MCF 10A (cell line): ENCODE results near the gene LPP. TPM values are rescaled to one million over a fixed set of nuclear protein-coding genes. Genes with fewer than 3 reads are reported as not detected.

Source experiments
- BruUV-seq: library from RNA; stranded (reverse); fragments of 400-500 nt; replicated peaks from 2 replicates; lab custom pipeline; 2021; lab: Mats Ljungman, UMichigan
- CTCF ChIA-PET: fragments of 300-600 bp; sonication (Branson Sonifier 250); formaldehyde crosslinking; extraction: SDS; loops from one replicate; lab custom pipeline; 2021; ENCODE audit warnings: antibody characterized with exemption, inconsistent platforms; lab: Yijun Ruan, JAX
- POLR2A ChIA-PET: fragments of 300-600, 350-650 bp; sonication (Branson Sonifier 250); formaldehyde crosslinking; extraction: SDS; loops from one replicate; lab custom pipeline; 2020; ENCODE audit warnings: antibody characterized with exemption, inconsistent platforms; lab: Yijun Ruan, JAX
- DNase-seq: peaks from one replicate; pipeline ENCODE4 v3.0.0-alpha.2; 2018; ENCODE audit not compliant: unreplicated experiment
- H3K27ac Mint-ChIP-seq: one replicate; pipeline ENCODE4 v1.8.0; 2022; ENCODE audit warnings: mild to moderate bottlenecking, low read depth, mixed read lengths; ENCODE audit not compliant: unreplicated experiment
- H3K27me3 Mint-ChIP-seq: one replicate; pipeline ENCODE4 v1.8.0; 2022; ENCODE audit warnings: mixed read lengths; ENCODE audit not compliant: insufficient read depth, unreplicated experiment
- H3K36me3 Mint-ChIP-seq: one replicate; pipeline ENCODE4 v1.8.0; 2022; ENCODE audit warnings: mild to moderate bottlenecking, moderate library complexity, mixed read lengths; ENCODE audit not compliant: insufficient read depth, unreplicated experiment
- H3K4me1 Mint-ChIP-seq: one replicate; pipeline ENCODE4 v1.8.0; 2022; ENCODE audit warnings: mixed read lengths; ENCODE audit not compliant: insufficient read depth, unreplicated experiment
- H3K4me3 Mint-ChIP-seq: one replicate; pipeline ENCODE4 v1.8.0; 2022; ENCODE audit warnings: mild to moderate bottlenecking, moderate library complexity, mixed read lengths; ENCODE audit not compliant: unreplicated experiment
- H3K9me3 Mint-ChIP-seq: one replicate; pipeline ENCODE4 v1.8.0; 2022; ENCODE audit warnings: mixed read lengths; ENCODE audit not compliant: unreplicated experiment
- CTCF ChIP-seq: fragments of 200-600 bp; IDR thresholded peaks from one replicate; pipeline ENCODE4 v1.8.0; 2022; ENCODE audit warnings: antibody characterized with exemption, mild to moderate bottlenecking; ENCODE audit not compliant: unreplicated experiment
- intact Hi-C: fragments of 100-400 bp; cut with micrococcal nuclease; formaldehyde crosslinking; loops from 2 replicates; pipeline ENCODE4 v1.14.1; 2022
- total RNA-seq: library from RNA; stranded (reverse); gene quantifications from 2 replicates; pipeline ENCODE4 v1.2.3, GENCODE V29; 2022

LPP gene
- total RNA-seq, 1 experiment from 2014 or later, result 117 TPM

GRCh38 chr3:188524052-188524451 is 370.1 kb downstream of the LPP start:
- no peak for DNase-seq
- Mint-ChIP-seq H3K4me1 (peaks cover 10% of the 10 kb centered on the region), H3K27me3 (no peaks in the 10 kb centered on the region), H3K27ac (no peak overlapping the region), H3K9me3 (no peaks in the 10 kb centered on the region), H3K36me3 (peaks cover 54% of the 10 kb centered on the region), H3K4me3 (no peak overlapping the region)
- POLR2A ChIA-PET, result no interaction called here
- TF ChIP-seq CTCF, result no peak
- intact Hi-C loops, result no loop called here
- CTCF ChIA-PET, result interaction anchor here (0.5 to 1.0 kb wide), 4 partner anchors 61 to 778 kb away, joined by 3 to 5 read pairs (median 3); no protein-coding TSS in a partner anchor
- BruUV-seq, result no TSS peak

GRCh38 chr3:188526057-188526456 is 372.1 kb downstream of the LPP start:
- intact Hi-C loops, result no loop called here
- no TSS peak for BruUV-seq

GRCh38 chr3:188527389-188527788 is 373.4 kb downstream of the LPP start:
- Mint-ChIP-seq H3K4me1 (no peaks in the 10 kb centered on the region), H3K27ac (no peak overlapping the region), H3K9me3 (no peaks in the 10 kb centered on the region), H3K36me3 (peaks cover 45% of the 10 kb centered on the region), H3K27me3 (no peaks in the 10 kb centered on the region), H3K4me3 (no peak overlapping the region)
- CTCF ChIA-PET, result no interaction called here
- no peak for DNase-seq
- intact Hi-C loops, result no loop called here
- TF ChIP-seq CTCF, result no peak
- POLR2A ChIA-PET, result no interaction called here
- no TSS peak for BruUV-seq

More at GRCh38 chr3:188526057-188526456, 372.1 kb downstream of the LPP start:
- H3K36me3 Mint-ChIP-seq, result peaks cover 48% of the 10 kb centered on the region
- no peaks in the 10 kb centered on the region for H3K27me3 Mint-ChIP-seq
- DNase-seq, result peak; percentile 31
- ChIA-PET POLR2A (interaction anchor here (0.7 to 1.1 kb wide), 3 partner anchors 14 to 65 kb away, joined by 3 to 4 read pairs (median 4); no protein-coding TSS in a partner anchor), CTCF (interaction anchor here (0.6 to 1.6 kb wide), 6 partner anchors 12 to 428 kb away, joined by 3 to 5 read pairs (median 4); no protein-coding TSS in a partner anchor)
- TF ChIP-seq CTCF, result no peak
- no peak overlapping the region for H3K4me3 Mint-ChIP-seq
- H3K4me1 Mint-ChIP-seq, result peaks cover under 1% of the 10 kb centered on the region
- no peaks in the 10 kb centered on the region for H3K9me3 Mint-ChIP-seq
- H3K27ac Mint-ChIP-seq, result no peak overlapping the region

GRCh38 chr3:188528396-188528795 is 374.4 kb downstream of the LPP start:
- TF ChIP-seq CTCF, result no peak
- ChIA-PET CTCF (interaction anchor here (1.1 to 1.3 kb wide), 2 partner anchors 18 to 57 kb away, joined by 3 read pairs; no protein-coding TSS in a partner anchor), POLR2A (interaction anchor here (0.6 kb wide), 1 partner anchor 17 kb away, joined by 3 read pairs; no protein-coding TSS in a partner anchor)
- no peak for DNase-seq
- Mint-ChIP-seq H3K9me3 (no peaks in the 10 kb centered on the region), H3K4me1 (peaks cover 8% of the 10 kb centered on the region), H3K36me3 (peaks cover 37% of the 10 kb centered on the region), H3K27me3 (no peaks in the 10 kb centered on the region), H3K27ac (no peak overlapping the region), H3K4me3 (no peak overlapping the region)
- intact Hi-C loops, result no loop called here
- no TSS peak for BruUV-seq
